AG08395 (cell line): ENCODE measurements around the gene SHPK.

Experiments used
- DNase-seq: peaks from one replicate; pipeline ENCODE4 v3.0.0; 2012; ENCODE audit warnings: mixed read lengths, low spot score

Gene SHPK

DNA sequence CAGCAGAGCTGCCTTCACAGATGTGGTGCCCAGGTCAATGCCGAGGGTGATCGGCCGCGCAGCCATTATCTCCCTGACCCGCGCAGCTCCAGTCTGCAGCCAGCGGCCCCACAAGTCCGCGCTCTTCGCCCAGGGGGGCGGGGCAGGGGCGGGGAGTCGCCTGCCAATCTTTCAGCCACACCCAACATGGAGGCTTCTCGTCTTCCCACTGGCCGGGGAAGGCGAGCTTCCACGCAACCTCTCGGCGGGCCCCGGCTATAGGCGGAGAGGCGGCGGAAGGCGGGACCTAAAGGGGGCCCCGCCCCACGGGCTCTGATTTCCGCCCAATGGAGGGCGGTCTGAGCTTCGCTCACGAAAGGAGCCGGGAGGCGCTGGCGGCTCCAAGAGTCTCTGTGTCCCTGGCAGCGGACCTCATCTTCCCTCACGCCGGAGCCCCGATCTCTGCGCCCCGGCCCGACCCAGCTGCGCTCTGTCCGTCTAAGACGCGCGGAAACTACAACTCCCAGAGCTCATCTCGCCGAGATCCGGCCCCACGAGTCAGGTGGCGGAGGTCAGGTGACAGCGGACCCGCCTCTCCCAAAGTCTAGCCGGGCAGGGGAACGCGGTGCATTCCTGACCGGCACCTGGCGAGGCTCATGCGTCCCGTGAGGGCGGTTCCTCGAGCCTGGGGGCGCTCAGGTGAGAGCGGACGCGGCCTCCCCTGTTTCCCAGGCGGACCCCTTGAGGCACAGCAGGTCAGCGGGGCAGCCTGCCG is at the start of gene SHPK, which contains the start of gene CTNS:
TSS of gene SHPK (minus strand) at position 97 of the 754 bp plus-strand sequence. CDS start at position 66, 31 bp downstream.
TSS of gene CTNS (plus strand) at position 607 of the 754 bp plus-strand sequence. CDS start 3,447 bp downstream, outside the sequence.
- DNase-seq = peak; percentile 99

GRCh38 chr17:3685174-3685573 is 49.1 kb upstream of the SHPK start:
- no peak for DNase-seq

DNA sequence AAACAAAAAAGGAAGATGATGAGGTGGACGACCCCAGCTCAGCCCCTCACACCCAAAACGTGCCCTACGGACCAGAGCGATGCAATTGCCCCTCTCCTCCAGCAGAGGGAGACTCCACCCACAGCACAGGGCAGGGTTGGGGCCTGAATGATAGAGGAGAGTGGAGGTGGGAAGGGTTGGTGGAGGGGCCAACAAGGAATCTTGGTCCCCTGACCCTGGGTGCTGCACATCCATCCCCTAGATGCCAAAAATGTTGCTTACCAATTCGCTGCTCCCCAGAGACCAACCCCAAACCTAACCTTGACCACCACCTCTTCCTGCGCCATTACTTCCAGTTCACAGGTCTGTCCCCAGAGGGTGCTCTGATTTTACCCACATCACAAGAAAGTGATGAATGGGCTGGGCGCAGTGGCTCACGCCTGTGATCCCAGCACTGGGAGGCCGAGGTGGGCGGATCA is 47.0 kb upstream of the SHPK start:
- DNase-seq = peak; percentile 74

DNA sequence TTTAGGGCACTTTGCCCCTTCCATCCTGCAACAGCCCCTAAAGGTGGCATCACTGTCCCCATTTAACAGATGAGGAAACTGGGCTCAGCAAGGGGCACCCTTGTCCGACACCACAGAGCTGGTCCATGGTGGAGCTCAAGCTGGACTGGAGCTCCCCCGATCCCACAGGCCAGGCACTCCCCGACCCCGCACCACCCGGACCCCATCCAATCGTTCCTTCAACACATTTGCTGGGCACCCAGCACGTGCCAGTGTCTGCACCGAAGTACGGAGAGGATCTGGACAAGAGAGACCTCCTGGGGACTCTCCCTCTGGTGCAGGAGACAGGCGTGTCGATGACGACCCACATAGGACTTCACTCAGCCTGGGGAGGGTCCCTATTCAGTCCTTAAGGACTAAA is 46.0 kb upstream of the SHPK start:
- DNase-seq = no peak

DNA sequence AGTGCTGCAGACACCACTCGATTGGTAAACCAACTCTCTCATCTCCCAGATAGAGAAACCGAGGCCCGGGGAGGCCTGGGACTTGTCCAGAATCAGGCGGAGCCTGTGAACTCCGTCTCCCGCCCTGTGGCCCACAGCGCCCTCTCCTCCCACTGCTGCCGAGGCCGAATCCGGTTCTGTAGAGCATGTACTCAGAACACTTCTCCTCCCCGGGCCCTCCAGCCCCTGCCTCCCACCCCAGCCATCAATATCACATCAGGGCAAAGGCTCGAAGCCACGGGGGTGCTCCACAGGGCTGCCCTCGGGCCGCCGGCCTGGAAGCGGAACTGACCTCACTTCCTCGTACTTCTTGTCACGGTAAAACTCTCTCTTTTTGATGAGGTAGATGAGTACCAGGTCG is 45.5 kb upstream of the SHPK start:
- DNase-seq = no peak

GRCh38 chr17:3681057-3681456 is 45.0 kb upstream of the SHPK start:
- DNase-seq = no peak

DNA sequence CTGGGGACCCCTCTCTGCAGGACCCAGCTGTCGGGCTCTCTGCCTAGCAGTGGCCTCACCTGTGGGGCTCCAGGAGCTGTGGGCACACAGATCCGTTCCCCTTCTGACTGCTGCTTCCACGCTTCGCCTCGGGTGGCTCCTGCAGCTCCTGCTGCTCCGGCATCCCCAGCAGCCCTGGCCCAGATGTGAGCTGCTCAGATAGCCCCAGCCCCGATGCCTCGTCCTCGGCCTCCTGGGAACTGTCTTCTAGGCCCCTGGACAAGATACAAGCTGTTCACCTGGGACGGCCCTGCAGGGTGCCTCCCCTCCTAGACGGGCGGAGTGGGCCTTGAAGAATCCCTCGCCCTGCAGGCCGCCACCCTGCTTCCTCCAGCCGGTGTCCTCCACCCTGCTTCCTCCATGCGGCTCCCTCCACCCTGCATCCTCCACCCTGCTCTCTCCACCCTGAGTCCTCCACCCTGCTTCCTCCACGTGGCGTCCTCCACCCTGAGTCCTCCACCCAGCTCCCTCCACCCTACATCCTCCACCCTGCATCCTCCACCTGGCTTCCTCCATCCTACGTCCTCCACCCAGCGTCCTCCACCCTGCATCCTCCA is 43.6 kb upstream of the SHPK start:
- DNase-seq = no peak

DNA sequence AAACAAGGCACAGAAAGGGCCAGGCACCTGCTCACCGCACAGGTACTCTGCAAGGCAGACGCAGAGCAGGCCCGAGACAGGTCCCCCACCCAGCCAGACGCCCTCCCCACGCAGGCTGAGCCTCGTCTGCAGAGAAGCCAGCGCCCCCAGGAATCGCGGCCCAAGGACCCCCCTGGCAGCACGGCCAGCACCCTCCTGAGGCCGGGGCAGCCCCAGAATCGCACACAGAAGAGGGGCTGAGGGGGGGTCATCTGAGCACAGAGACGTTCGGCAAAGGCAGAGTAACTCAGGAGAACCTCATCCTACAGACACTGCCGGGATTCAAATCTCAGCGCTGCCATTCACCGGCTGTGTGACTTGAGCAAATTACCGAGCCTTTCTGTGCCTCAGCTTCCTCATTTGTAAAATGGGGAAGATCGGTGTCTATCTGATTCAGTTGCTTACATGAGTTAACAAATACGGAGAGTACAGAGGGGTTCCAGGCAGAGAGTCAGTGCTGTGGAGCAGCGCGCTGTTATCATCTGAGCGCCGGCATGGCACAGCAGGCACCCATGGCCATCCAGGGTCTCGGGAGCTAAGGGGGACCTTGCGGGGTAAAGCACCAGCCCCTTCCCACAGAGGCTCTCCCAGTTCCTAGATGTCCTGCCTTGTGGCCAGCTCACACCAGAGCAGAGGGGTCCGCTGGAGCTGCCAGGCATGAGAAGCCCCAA is 42.9 kb upstream of the SHPK start:
- no peak for DNase-seq

GRCh38 chr17:3678095-3678820 is 42.2 kb upstream of the SHPK start:
- DNase-seq = peak; percentile 39

DNA sequence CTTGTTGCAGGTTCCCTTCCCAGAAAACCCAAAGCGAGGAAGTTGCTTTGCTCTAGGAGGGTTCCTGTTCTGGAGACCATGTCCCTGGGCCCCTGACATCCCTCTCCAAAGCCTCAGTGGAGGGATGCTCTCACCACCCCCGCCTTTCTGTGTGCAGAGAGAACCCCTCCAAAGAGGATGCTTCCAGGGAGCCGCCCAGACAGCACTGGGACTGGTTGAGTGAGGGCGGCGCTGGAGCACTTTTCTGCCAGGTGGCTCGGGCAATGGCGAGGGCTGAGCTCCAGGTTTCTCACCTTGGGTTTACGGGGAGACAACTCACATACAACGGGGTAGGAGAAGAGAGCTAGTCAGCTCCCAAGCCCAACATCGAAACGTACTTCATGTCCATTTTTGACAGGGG is 39.8 kb upstream of the SHPK start:
- DNase-seq = no peak

GRCh38 chr17:3672571-3672970 is 36.5 kb upstream of the SHPK start:
- DNase-seq = no peak

GRCh38 chr17:3669548-3669947 is 33.5 kb upstream of the SHPK start:
- no peak for DNase-seq

- no peak for DNase-seq
Observed at GRCh38 chr17:3669085-3669347, 33.0 kb upstream of the SHPK start.

GRCh38 chr17:3668279-3669084 is 32.4 kb upstream of the SHPK start, which contains the start of the genes EMC6 and TAX1BP3:
EMC6 (plus strand) TSS chr17:3668812; CDS start chr17:3669147, 335 bp downstream.
TAX1BP3 (minus strand) TSS chr17:3668578; CDS start chr17:3668526, 52 bp downstream.
- peak; percentile 100 for DNase-seq

DNA sequence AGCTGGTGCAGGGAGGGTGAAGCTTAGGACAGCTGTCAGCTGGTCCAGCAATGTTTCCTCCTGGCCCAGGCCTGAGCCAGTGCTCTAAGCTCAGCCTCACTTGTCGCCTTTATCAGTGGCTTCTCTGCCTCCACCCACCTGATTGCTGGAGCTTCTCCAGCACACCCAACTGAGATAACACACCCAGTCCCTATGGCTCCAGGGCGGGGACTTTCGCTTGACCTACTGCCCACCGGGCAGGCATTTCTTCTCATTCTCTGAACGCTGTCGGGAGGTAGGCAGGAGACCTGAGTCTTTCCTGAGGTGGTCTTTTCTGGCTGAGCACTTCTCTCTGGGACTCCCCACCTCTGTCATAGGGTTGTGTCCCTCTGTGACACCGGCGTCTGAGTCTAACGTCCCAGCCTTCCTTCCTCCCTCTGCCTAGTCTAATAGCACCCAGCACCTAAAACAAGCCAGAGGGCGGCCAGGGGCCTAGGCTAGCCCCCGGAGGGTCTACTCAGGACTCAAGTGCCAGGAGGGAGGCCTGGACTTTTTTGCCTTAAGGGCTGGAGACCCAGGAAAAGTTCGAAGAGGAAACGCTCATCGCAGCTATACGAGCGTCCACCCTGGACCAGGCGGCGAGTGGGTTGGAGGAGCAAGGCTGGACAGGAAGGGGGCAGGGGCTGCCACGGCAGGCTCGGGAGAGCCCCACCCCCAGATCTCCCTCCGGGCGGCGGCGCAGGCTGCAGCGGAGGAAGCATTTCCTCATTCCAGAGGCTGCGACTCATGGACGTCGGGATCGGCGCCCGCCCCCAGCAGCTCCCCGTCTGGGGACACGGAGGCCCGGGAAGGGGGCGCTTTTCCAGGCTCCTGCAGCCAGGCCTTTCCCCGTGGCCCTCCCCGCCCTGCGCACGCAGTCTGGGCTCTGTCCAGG is 31.6 kb upstream of the SHPK start:
- DNase-seq = peak; percentile 95

DNA sequence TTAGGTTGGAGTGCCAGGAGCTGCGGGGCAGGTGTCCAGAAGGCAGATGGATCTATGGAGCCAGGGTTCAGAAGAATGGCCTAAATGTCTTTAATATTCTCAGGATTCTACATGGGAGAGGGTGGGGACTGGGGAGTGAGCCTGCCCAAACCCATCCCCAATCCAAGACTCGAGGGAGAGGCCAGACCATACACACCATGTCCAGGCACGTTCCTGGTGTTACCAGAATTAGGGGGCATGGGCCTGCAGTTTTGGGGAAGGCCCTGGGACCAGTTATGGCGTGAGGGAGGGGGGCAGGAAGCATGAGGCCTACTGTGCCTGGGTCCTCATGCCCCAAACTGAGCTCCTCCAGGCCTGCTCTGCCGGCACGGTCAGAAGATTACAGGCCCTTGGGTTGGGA is 30.5 kb upstream of the SHPK start:
- no peak for DNase-seq

DNA sequence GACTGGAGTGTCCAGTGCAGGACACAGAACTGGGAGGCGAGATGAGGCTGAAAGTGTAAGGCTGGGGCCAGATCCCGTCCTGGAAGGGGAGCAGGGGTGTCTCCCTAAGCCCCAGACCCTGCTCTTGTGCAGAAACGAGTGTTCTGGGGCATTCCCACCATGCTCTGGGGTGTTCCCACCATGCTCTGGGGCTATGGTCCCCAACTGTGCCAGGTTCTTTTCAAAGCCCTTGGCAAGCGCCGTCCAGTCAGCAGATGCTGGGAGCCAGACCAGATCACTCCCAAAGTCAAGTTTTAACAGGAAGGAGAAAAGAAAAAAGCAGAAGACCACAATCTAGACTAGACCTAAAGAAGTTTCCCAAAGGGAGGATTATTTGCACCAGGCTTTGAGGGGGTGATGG is 29.8 kb upstream of the SHPK start:
- DNase-seq = no peak

- no peak for DNase-seq
Observed at GRCh38 chr17:3663102-3664011, 27.3 kb upstream of the SHPK start.

GRCh38 chr17:3660311-3660891 is 24.4 kb upstream of the SHPK start:
- no peak for DNase-seq
